Neural cell (in vitro differentiated cells): ENCODE measurements around the gene PACS1. TPM values are rescaled to one million over a fixed set of nuclear protein-coding genes. Genes with fewer than 3 reads are reported as not detected.
A peak's percentile ranks its signal among the peaks of the same experiment; 100 is the strongest.

Experiments
- H2AFZ ChIP-seq: fragments of 200-600, 300-800 bp; sonication (generic), shearing (Covaris generic); 2 replicates; pipeline ENCODE4 v1.6.0; 2014; ENCODE audit warnings: low read depth, mild to moderate bottlenecking, antibody characterized with exemption, low read length, moderate library complexity
- H3F3A ChIP-seq: fragments of 200-600 bp; shearing (Covaris generic); 2 replicates; pipeline ENCODE4 v1.6.1; 2016; ENCODE audit warnings: mild to moderate bottlenecking, moderate library complexity, mixed read lengths, antibody characterized with exemption, low read length; ENCODE audit not compliant: insufficient read depth, poor library complexity, severe bottlenecking
- H3K27ac ChIP-seq: fragments of 200-600, 300-800 bp; sonication (generic), shearing (Covaris generic); 2 replicates; pipeline ENCODE4 v1.5.1; 2014; ENCODE audit warnings: mild to moderate bottlenecking, low read length, moderate library complexity
- H3K27me3 ChIP-seq: fragments of 300-800, 200-600 bp; sonication (generic), shearing (Covaris generic); 2 replicates; pipeline ENCODE4 v1.6.0; 2014; ENCODE audit warnings: mild to moderate bottlenecking, low read depth, low read length, moderate library complexity; ENCODE audit not compliant: insufficient read depth
- H3K36me3 ChIP-seq: fragments of 300-800, 200-600 bp; sonication (generic), shearing (Covaris generic); 2 replicates; pipeline ENCODE4 v1.5.1; 2014; ENCODE audit warnings: mild to moderate bottlenecking, antibody characterized with exemption, low read length, moderate library complexity; ENCODE audit not compliant: insufficient read depth
- H3K4me2 ChIP-seq: fragments of 300-800, 200-600 bp; sonication (generic), shearing (Covaris generic); 2 replicates; pipeline ENCODE4 v1.6.0; 2014; ENCODE audit warnings: mild to moderate bottlenecking, low read length
- H3K4me3 ChIP-seq: fragments of 300-800, 200-600 bp; sonication (generic), shearing (Covaris generic); 2 replicates; pipeline ENCODE4 v1.5.1; 2014; ENCODE audit warnings: mild to moderate bottlenecking, low read length, moderate library complexity
- H3K79me2 ChIP-seq: fragments of 200-600 bp; shearing (Covaris generic); replicated peaks from 2 replicates; pipeline ENCODE4 v1.6.0; 2014; ENCODE audit warnings: mild to moderate bottlenecking, low read length, moderate library complexity; ENCODE audit not compliant: insufficient read depth
- H3K9ac ChIP-seq: fragments of 300-800, 200-600 bp; sonication (generic), shearing (Covaris generic); 2 replicates; pipeline ENCODE4 v1.6.1; 2016; ENCODE audit warnings: mild to moderate bottlenecking, low read length, mixed read lengths
- H3K9me2 ChIP-seq: fragments of 200-600 bp; shearing (Covaris generic); 2 replicates; pipeline ENCODE4 v1.6.1; 2016; ENCODE audit warnings: mild to moderate bottlenecking, low read length, mixed read lengths; ENCODE audit not compliant: insufficient read depth
- H3K9me3 ChIP-seq: fragments of 200-600, 300-800 bp; sonication (generic), shearing (Covaris generic); 2 replicates; pipeline ENCODE4 v1.6.1; 2016; ENCODE audit warnings: mild to moderate bottlenecking, mixed run types, low read length, moderate library complexity, mixed read lengths
- H4K20me1 ChIP-seq: fragments of 200-600 bp; shearing (Covaris generic); 2 replicates; pipeline ENCODE4 v1.6.1; 2016; ENCODE audit warnings: mild to moderate bottlenecking, mixed run types; ENCODE audit not compliant: insufficient read depth
- CTCF ChIP-seq: fragments of 450-650 bp; IDR thresholded peaks from 2 replicates; pipeline ENCODE4 v1.5.1; 2014; ENCODE audit warnings: antibody characterized with exemption, mild to moderate bottlenecking, moderate library complexity; ENCODE audit not compliant: poor library complexity, severe bottlenecking
- EP300 ChIP-seq: fragments of 450-650 bp; conservative IDR thresholded peaks from 2 replicates; pipeline ENCODE4 v1.6.1; 2014; ENCODE audit warnings: antibody characterized with exemption, mild to moderate bottlenecking, moderate library complexity; ENCODE audit not compliant: poor library complexity, severe bottlenecking
- EZH2 ChIP-seq: fragments of 200-600, 300-800 bp; shearing (Covaris generic), sonication (generic); IDR thresholded peaks from 2 replicates; pipeline ENCODE4 v1.6.1; 2014; ENCODE audit warnings: antibody characterized with exemption, low read length, borderline replicate concordance, mild to moderate bottlenecking; ENCODE audit not compliant: insufficient read depth, poor library complexity, severe bottlenecking
- MXI1 ChIP-seq: fragments of 450-650 bp; conservative IDR thresholded peaks from 2 replicates; pipeline ENCODE4 v1.6.1; 2014; ENCODE audit warnings: antibody characterized with exemption, mild to moderate bottlenecking; ENCODE audit not compliant: poor library complexity, severe bottlenecking
- POLR2AphosphoS5 ChIP-seq: IDR thresholded peaks from 2 replicates; pipeline ENCODE4 v1.6.1; 2012
- RAD21 ChIP-seq: fragments of 450-650 bp; conservative IDR thresholded peaks from 2 replicates; pipeline ENCODE4 v1.6.1; 2014; ENCODE audit warnings: antibody characterized with exemption, mild to moderate bottlenecking, moderate library complexity
- REST ChIP-seq: IDR thresholded peaks from 2 replicates; pipeline ENCODE4 v1.6.1; 2012; ENCODE audit warnings: borderline replicate concordance
- SMC3 ChIP-seq: fragments of 450-650 bp; conservative IDR thresholded peaks from 2 replicates; pipeline ENCODE4 v1.6.1; 2014; ENCODE audit warnings: antibody characterized with exemption, mild to moderate bottlenecking, moderate library complexity; ENCODE audit not compliant: poor library complexity
- TAF1 ChIP-seq: IDR thresholded peaks from 2 replicates; pipeline ENCODE4 v1.6.1; 2012; ENCODE audit warnings: low read depth
- polyA plus RNA-seq: library from polyadenylated mRNA; depleted of rRNA; stranded (reverse); fragments of >200 nt; gene quantifications from 2 replicates; pipeline ENCODE4 v1.2.3, GENCODE V29; 2014

The PACS1 gene
- polyA plus RNA-seq, 1 donor from 2014 or later: 14.4 TPM

- no peaks in the 10 kb centered on the region for H3K36me3 ChIP-seq
- H2AFZ ChIP-seq: no peak within 1 kb of the TSS
- H3K4me3 ChIP-seq: peak within 1 kb of the TSS; percentile 86
- H3K9me3 ChIP-seq: no peaks in the 10 kb centered on the region
- H4K20me1 ChIP-seq: no peaks in the 10 kb centered on the region
- H3K4me2 ChIP-seq: peak within 1 kb of the TSS; percentile 68
- H3K27ac ChIP-seq: peak within 1 kb of the TSS; percentile 88
- no peaks in the 10 kb centered on the region for H3F3A ChIP-seq
- peaks cover 32% of the 10 kb centered on the region for H3K27me3 ChIP-seq
- peak; percentile 64 for TF ChIP-seq CTCF
- TF ChIP-seq POLR2AphosphoS5: peak; percentile 86
- no peak for TF ChIP-seq TAF1
- peak; percentile 87 for TF ChIP-seq MXI1
- peak; percentile 24 for TF ChIP-seq RAD21
- peak; percentile 49 for TF ChIP-seq SMC3
- TF ChIP-seq EP300: peak; percentile 53
- TF ChIP-seq REST: peak; percentile 14
- no peak for TF ChIP-seq EZH2
- peaks cover 17% of the 10 kb centered on the region for H3K79me2 ChIP-seq
- peak within 1 kb of the TSS; percentile 92 for H3K9ac ChIP-seq
- no peaks in the 10 kb centered on the region for H3K9me2 ChIP-seq
Measured at GRCh38 chr11:66288671-66289547, 218.8 kb downstream of the PACS1 start, which contains the start of gene YIF1A. TSS of gene YIF1A (minus strand) at chr11:66289143. CDS start at chr11:66288985, 158 bp downstream.

GRCh38 chr11:66289548-66290329, 219.7 kb downstream of the PACS1 start:
- no peaks in the 10 kb centered on the region for H3K9me2 ChIP-seq
- TF ChIP-seq RAD21: peak; percentile 9
- TF ChIP-seq CTCF: no peak
- TF ChIP-seq REST: peak; percentile 87
- no peak for TF ChIP-seq POLR2AphosphoS5
- no peak for TF ChIP-seq TAF1
- no peak for TF ChIP-seq EP300
- TF ChIP-seq SMC3: no peak
- TF ChIP-seq EZH2: no peak
- H3K9me3 ChIP-seq: no peaks in the 10 kb centered on the region
- H3K27ac ChIP-seq: peak overlapping the region; percentile 73
- H3K4me2 ChIP-seq: peak overlapping the region; percentile 68
- peaks cover 32% of the 10 kb centered on the region for H3K27me3 ChIP-seq
- H3K79me2 ChIP-seq: peaks cover 17% of the 10 kb centered on the region
- H3K4me3 ChIP-seq: peak overlapping the region; percentile 86
- H3K9ac ChIP-seq: peak overlapping the region; percentile 84
- no peak overlapping the region for H2AFZ ChIP-seq
- H3K36me3 ChIP-seq: no peaks in the 10 kb centered on the region
- no peaks in the 10 kb centered on the region for H4K20me1 ChIP-seq
- no peaks in the 10 kb centered on the region for H3F3A ChIP-seq
